ENCODE data around the gene CFAP99.

Gene CFAP99

DNA sequence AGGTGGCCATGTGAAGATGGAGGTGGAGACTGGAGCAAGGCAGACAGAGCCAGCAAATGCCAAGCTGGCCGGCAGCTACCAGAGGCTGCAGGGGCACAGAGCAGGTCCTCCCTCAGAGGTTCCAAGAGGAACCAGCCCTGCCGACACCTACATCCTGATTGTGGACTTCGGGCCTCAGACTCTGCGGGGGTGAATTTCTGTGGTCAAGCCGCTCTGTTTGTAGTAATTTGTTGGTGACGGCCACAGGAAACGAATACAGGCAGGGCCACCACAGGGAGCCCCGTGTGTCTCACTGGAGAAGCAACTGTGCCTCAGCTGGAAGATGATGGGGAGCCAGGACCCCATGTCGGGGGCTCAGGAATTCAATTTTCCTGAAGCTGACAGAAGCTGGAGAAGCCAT, 28.6 kb upstream of the CFAP99 start:
- no peak for ATAC-seq
- TF ChIP-seq ZNF8 (CRISPR knock-in tag; IDR thresholded peaks at IDR 0.05) = no peak
- TF ChIP-seq ZC3H10 (CRISPR knock-in tag; IDR thresholded peaks at IDR 0.05) = no peak
- no peak for TF ChIP-seq GLIS3 (CRISPR knock-in tag; IDR thresholded peaks at IDR 0.05)
- TF ChIP-seq, protein P1, sequence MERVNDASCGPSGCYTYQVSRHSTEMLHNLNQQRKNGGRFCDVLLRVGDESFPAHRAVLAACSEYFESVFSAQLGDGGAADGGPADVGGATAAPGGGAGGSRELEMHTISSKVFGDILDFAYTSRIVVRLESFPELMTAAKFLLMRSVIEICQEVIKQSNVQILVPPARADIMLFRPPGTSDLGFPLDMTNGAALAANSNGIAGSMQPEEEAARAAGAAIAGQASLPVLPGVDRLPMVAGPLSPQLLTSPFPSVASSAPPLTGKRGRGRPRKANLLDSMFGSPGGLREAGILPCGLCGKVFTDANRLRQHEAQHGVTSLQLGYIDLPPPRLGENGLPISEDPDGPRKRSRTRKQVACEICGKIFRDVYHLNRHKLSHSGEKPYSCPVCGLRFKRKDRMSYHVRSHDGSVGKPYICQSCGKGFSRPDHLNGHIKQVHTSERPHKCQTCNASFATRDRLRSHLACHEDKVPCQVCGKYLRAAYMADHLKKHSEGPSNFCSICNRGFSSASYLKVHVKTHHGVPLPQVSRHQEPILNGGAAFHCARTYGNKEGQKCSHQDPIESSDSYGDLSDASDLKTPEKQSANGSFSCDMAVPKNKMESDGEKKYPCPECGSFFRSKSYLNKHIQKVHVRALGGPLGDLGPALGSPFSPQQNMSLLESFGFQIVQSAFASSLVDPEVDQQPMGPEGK (CRISPR knock-in tag; IDR thresholded peaks at IDR 0.05; ENCODE audit: borderline replicate concordance) = no peak
- no peak for TF ChIP-seq ZFP3 (CRISPR knock-in tag; IDR thresholded peaks at IDR 0.05)
- no peak for TF ChIP-seq ZFP30 (CRISPR knock-in tag; IDR thresholded peaks at IDR 0.05)
- no peak for TF ChIP-seq ZNF70 (CRISPR knock-in tag; IDR thresholded peaks at IDR 0.05)
- no peak for TF ChIP-seq CSDC2 (CRISPR knock-in tag; IDR thresholded peaks at IDR 0.05)
- no peak for TF ChIP-seq ZNF565 (CRISPR knock-in tag; conservative IDR thresholded peaks at IDR 0.05; ENCODE audit: low read depth)
- TF ChIP-seq, protein P2, sequence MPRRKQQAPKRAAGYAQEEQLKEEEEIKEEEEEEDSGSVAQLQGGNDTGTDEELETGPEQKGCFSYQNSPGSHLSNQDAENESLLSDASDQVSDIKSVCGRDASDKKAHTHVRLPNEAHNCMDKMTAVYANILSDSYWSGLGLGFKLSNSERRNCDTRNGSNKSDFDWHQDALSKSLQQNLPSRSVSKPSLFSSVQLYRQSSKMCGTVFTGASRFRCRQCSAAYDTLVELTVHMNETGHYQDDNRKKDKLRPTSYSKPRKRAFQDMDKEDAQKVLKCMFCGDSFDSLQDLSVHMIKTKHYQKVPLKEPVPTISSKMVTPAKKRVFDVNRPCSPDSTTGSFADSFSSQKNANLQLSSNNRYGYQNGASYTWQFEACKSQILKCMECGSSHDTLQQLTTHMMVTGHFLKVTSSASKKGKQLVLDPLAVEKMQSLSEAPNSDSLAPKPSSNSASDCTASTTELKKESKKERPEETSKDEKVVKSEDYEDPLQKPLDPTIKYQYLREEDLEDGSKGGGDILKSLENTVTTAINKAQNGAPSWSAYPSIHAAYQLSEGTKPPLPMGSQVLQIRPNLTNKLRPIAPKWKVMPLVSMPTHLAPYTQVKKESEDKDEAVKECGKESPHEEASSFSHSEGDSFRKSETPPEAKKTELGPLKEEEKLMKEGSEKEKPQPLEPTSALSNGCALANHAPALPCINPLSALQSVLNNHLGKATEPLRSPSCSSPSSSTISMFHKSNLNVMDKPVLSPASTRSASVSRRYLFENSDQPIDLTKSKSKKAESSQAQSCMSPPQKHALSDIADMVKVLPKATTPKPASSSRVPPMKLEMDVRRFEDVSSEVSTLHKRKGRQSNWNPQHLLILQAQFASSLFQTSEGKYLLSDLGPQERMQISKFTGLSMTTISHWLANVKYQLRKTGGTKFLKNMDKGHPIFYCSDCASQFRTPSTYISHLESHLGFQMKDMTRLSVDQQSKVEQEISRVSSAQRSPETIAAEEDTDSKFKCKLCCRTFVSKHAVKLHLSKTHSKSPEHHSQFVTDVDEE (CRISPR knock-in tag; IDR thresholded peaks at IDR 0.05) = no peak
- TF ChIP-seq, protein P3, sequence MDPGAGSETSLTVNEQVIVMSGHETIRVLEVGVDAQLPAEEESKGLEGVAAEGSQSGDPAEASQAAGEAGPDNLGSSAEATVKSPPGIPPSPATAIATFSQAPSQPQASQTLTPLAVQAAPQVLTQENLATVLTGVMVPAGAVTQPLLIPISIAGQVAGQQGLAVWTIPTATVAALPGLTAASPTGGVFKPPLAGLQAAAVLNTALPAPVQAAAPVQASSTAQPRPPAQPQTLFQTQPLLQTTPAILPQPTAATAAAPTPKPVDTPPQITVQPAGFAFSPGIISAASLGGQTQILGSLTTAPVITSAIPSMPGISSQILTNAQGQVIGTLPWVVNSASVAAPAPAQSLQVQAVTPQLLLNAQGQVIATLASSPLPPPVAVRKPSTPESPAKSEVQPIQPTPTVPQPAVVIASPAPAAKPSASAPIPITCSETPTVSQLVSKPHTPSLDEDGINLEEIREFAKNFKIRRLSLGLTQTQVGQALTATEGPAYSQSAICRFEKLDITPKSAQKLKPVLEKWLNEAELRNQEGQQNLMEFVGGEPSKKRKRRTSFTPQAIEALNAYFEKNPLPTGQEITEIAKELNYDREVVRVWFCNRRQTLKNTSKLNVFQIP (CRISPR knock-in tag; IDR thresholded peaks at IDR 0.05; ENCODE audit: borderline replicate concordance, low read depth) = no peak
- no peak for TF ChIP-seq ARNTL (CRISPR knock-in tag; IDR thresholded peaks at IDR 0.05; ENCODE audit: borderline replicate concordance, low read depth)
- TF ChIP-seq RARB (CRISPR knock-in tag; IDR thresholded peaks at IDR 0.05) = no peak
- no peak for TF ChIP-seq TCF4 (CRISPR knock-in tag; IDR thresholded peaks at IDR 0.05; ENCODE audit: borderline replicate concordance)
- TF ChIP-seq BACH2 (CRISPR knock-in tag; IDR thresholded peaks at IDR 0.05; ENCODE audit: borderline replicate concordance) = no peak
- TF ChIP-seq, protein P4, sequence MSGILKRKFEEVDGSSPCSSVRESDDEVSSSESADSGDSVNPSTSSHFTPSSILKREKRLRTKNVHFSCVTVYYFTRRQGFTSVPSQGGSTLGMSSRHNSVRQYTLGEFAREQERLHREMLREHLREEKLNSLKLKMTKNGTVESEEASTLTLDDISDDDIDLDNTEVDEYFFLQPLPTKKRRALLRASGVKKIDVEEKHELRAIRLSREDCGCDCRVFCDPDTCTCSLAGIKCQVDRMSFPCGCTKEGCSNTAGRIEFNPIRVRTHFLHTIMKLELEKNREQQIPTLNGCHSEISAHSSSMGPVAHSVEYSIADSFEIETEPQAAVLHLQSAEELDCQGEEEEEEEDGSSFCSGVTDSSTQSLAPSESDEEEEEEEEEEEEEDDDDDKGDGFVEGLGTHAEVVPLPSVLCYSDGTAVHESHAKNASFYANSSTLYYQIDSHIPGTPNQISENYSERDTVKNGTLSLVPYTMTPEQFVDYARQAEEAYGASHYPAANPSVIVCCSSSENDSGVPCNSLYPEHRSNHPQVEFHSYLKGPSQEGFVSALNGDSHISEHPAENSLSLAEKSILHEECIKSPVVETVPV (CRISPR knock-in tag; IDR thresholded peaks at IDR 0.05) = no peak
- TF ChIP-seq SNAI2 (CRISPR knock-in tag; IDR thresholded peaks at IDR 0.05) = no peak
- no peak for TF ChIP-seq ESRRG (CRISPR knock-in tag; IDR thresholded peaks at IDR 0.05)

DNA sequence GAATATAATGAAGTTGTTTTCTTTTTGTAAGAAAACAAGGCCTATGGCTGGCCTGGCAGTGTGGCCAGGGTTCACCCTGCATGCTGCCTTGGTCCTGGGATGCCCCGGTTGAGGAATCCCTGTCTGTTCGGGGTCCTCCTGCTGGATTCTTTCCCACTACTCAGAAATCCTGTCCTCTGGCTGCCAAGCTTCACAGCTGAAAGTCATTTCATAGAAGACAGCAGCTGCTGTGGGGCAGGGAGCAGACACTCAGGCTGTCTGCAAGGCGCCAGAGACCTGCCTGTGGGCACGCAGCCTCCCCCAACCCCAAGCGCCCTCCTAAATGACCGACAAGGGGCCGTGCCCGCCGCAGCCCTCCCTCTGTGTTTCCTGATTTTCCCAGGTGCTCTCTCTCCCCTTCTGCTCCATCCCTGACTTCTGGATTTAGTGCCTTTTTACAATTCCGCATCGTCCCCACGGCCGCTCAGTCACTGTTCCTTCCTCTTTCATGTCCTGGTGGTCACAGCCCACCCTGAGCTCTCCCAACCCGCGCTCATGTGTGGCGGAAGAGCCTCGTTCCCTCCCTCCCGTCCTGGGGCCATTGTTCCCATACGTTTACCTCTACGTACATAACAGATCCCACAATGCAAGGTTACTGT, 27.9 kb upstream of the CFAP99 start:
- ATAC-seq = no peak
- TF ChIP-seq ZC3H10 (CRISPR knock-in tag; IDR thresholded peaks at IDR 0.05) (no peak), ISL1 (CRISPR knock-in tag; IDR thresholded peaks at IDR 0.05) (no peak), ARNTL (CRISPR knock-in tag; IDR thresholded peaks at IDR 0.05; ENCODE audit: borderline replicate concordance, low read depth) (no peak), GLIS3 (CRISPR knock-in tag; IDR thresholded peaks at IDR 0.05) (no peak), TCF4 (CRISPR knock-in tag; IDR thresholded peaks at IDR 0.05; ENCODE audit: borderline replicate concordance) (no peak), ZFP3 (CRISPR knock-in tag; IDR thresholded peaks at IDR 0.05) (no peak), TOX (CRISPR knock-in tag; IDR thresholded peaks at IDR 0.05; ENCODE audit: borderline replicate concordance) (no peak), ZFP30 (CRISPR knock-in tag; IDR thresholded peaks at IDR 0.05) (no peak), ZNF565 (CRISPR knock-in tag; conservative IDR thresholded peaks at IDR 0.05; ENCODE audit: low read depth) (no peak), ESRRG (CRISPR knock-in tag; IDR thresholded peaks at IDR 0.05) (no peak), PPARA (CRISPR knock-in tag; IDR thresholded peaks at IDR 0.05; ENCODE audit: borderline replicate concordance) (no peak), RARB (CRISPR knock-in tag; IDR thresholded peaks at IDR 0.05) (no peak), OSR1 (CRISPR knock-in tag; IDR thresholded peaks at IDR 0.05) (no peak), ZNF70 (CRISPR knock-in tag; IDR thresholded peaks at IDR 0.05) (no peak)
- TF ChIP-seq, protein P4 (CRISPR knock-in tag; IDR thresholded peaks at IDR 0.05) = no peak

Measured in SK-N-SH treated with all-trans-retinoic acid at 6 μM for 48 hours (cell line).